ENCODE results near the gene PTPN22.
"Not testable (repeated sequence)": the region's sequence is repeated elsewhere in the genome, so short reads cannot be mapped to it uniquely, and the experiment has no call there.

The PTPN22 gene

GRCh38 chr1:113858418-113858817 is 13.1 kb downstream of the PTPN22 start:
- no peak overlapping the region for H3K27ac ChIP-seq
- TF ChIP-seq CTCF (IDR thresholded peaks at IDR 0.05) (no peak), ZFX (IDR thresholded peaks at IDR 0.05; ENCODE audit: borderline replicate concordance) (no peak)

GRCh38 chr1:113857776-113858175 is 13.7 kb downstream of the PTPN22 start:
- H3K27ac ChIP-seq = no peak overlapping the region
- TF ChIP-seq ZFX (IDR thresholded peaks at IDR 0.05; ENCODE audit: borderline replicate concordance) (no peak), CTCF (IDR thresholded peaks at IDR 0.05) (no peak)

GRCh38 chr1:113856401-113856790 is 15.1 kb downstream of the PTPN22 start:
- no peak overlapping the region for H3K27ac ChIP-seq
- TF ChIP-seq CTCF (IDR thresholded peaks at IDR 0.05) = no peak
- TF ChIP-seq ZFX (IDR thresholded peaks at IDR 0.05; ENCODE audit: borderline replicate concordance) = no peak

- H3K27ac ChIP-seq = no peak overlapping the region
- TF ChIP-seq ZFX (IDR thresholded peaks at IDR 0.05; ENCODE audit: borderline replicate concordance) = no peak
- TF ChIP-seq CTCF (IDR thresholded peaks at IDR 0.05) = no peak
Measured at GRCh38 chr1:113855630-113856400, 15.7 kb downstream of the PTPN22 start.

GRCh38 chr1:113854234-113854633 is 17.3 kb downstream of the PTPN22 start:
- no peak overlapping the region for H3K27ac ChIP-seq
- TF ChIP-seq CTCF (IDR thresholded peaks at IDR 0.05) (no peak), ZFX (IDR thresholded peaks at IDR 0.05; ENCODE audit: borderline replicate concordance) (no peak)

- not testable (repeated sequence) for H3K27ac ChIP-seq
Measured at GRCh38 chr1:113852694-113853093, 18.8 kb downstream of the PTPN22 start.

GRCh38 chr1:113850127-113850796 is 21.2 kb downstream of the PTPN22 start:
- TF ChIP-seq ZFX (IDR thresholded peaks at IDR 0.05; ENCODE audit: borderline replicate concordance) (no peak), CTCF (IDR thresholded peaks at IDR 0.05) (no peak)
- no peak overlapping the region for H3K27ac ChIP-seq

Data from 22Rv1 (cell line).